ENCODE results near the gene MCF2.

The MCF2 gene

GRCh38 chrX:139542652-139543051 is 165.3 kb downstream of the MCF2 start (continued):
- TF ChIP-seq ZSCAN16 (tag by site-specific recombination; IDR thresholded peaks at IDR 0.05) (no peak), ZNF362 (tag by site-specific recombination; IDR thresholded peaks at IDR 0.05) (no peak), SCRT2 (tag by site-specific recombination; IDR thresholded peaks at IDR 0.05) (no peak), ZNF121 (tag by site-specific recombination; IDR thresholded peaks at IDR 0.05) (no peak), ZNF530 (tag by site-specific recombination; IDR thresholded peaks at IDR 0.05; ENCODE audit: low read depth) (no peak), REPIN1 (tag by site-specific recombination; IDR thresholded peaks at IDR 0.05; ENCODE audit: low read depth) (no peak), ELK4 (IDR thresholded peaks at IDR 0.05; ENCODE audit: borderline replicate concordance, low read depth, low read length) (no peak), ZNF311 (tag by site-specific recombination; IDR thresholded peaks at IDR 0.05; ENCODE audit: borderline replicate concordance) (no peak), ZNF146 (tag by site-specific recombination; IDR thresholded peaks at IDR 0.05) (no peak), ZNF341 (tag by site-specific recombination; IDR thresholded peaks at IDR 0.05; ENCODE audit: low read depth) (no peak)
- TF ChIP-seq, protein P1, sequence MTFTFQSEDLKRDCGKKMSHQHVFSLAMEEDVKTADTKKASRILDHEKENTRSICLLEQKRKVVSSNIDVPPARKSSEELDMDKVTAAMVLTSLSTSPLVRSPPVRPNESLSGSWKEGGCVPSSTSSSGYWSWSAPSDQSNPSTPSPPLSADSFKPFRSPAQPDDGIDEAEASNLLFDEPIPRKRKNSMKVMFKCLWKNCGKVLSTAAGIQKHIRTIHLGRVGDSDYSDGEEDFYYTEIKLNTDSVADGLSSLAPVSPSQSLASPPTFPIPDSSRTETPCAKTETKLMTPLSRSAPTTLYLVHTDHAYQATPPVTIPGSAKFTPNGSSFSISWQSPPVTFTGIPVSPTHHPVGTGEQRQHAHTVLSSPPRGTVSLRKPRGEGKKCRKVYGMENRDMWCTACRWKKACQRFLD (tag by site-specific recombination; IDR thresholded peaks at IDR 0.05): no peak
- TF ChIP-seq, protein P2, sequence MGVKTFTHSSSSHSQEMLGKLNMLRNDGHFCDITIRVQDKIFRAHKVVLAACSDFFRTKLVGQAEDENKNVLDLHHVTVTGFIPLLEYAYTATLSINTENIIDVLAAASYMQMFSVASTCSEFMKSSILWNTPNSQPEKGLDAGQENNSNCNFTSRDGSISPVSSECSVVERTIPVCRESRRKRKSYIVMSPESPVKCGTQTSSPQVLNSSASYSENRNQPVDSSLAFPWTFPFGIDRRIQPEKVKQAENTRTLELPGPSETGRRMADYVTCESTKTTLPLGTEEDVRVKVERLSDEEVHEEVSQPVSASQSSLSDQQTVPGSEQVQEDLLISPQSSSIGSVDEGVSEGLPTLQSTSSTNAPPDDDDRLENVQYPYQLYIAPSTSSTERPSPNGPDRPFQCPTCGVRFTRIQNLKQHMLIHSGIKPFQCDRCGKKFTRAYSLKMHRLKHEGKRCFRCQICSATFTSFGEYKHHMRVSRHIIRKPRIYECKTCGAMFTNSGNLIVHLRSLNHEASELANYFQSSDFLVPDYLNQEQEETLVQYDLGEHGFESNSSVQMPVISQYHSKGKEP (tag by site-specific recombination; IDR thresholded peaks at IDR 0.05): no peak

DNA sequence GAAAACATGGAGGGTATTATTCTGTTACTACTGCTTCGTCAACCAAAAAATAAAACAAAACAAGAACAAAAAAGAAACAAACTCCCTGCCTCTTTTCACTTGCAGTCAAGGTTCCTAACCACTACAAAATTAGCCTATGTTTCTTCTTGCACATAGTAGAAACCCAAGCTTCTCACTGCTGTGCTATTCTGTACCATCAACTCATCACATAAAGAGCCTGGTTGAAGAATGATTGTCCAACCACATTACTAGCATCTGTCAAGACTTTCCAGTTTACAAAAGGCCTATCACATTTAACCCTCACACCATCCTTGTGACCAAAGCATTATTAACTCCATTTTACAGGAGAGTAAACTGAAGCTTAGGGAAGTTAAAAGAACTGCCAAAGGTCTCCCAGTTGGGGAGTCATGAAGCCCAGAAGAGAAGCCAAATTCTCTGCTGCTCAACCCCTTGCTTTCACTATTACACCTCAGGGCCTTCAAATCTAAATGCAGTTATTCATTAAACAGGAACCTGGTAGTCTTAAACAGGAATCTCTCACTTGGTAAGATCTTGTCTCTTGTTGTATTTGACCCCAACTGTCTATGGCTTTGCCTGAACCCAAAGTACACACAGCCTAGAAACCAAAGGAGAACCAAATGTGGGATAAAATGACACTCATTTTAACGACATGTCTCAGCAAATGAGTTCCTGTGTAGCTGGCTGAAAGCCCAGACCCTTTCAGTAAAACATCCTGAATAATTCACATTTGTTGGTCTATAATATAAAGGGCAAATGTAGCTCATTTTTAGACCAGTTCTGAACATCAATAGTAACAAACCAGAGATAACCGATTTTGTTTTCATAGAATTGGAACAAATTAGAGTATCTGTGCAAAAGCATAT is 168.8 kb downstream of the MCF2 start:
- POLR2A ChIA-PET: no interaction called here

More for the DNA sequence above, 168.8 kb downstream of the MCF2 start:
- no peaks in the 10 kb centered on the region for H3K36me3 ChIP-seq (ENCODE audit: control insufficient read depth in 2 of 2, insufficient read depth in 1 of 2, low read length in 2 of 2)
- no peaks in the 10 kb centered on the region for H3K4me1 ChIP-seq (ENCODE audit: control insufficient read depth, insufficient read depth, low read length)
- H3K4me3 ChIP-seq (ENCODE audit: low read depth, low read length): no peak overlapping the region
- CTCF ChIA-PET: no interaction called here
- no peaks in the 10 kb centered on the region for H3K9me3 ChIP-seq (ENCODE audit: control insufficient read depth, insufficient read depth, low read depth, low read length)
- no peak for TF ChIP-seq ZXDB (tag by site-specific recombination; IDR thresholded peaks at IDR 0.05)
- TF ChIP-seq ZNF146 (tag by site-specific recombination; IDR thresholded peaks at IDR 0.05): no peak
- TF ChIP-seq, protein P3, sequence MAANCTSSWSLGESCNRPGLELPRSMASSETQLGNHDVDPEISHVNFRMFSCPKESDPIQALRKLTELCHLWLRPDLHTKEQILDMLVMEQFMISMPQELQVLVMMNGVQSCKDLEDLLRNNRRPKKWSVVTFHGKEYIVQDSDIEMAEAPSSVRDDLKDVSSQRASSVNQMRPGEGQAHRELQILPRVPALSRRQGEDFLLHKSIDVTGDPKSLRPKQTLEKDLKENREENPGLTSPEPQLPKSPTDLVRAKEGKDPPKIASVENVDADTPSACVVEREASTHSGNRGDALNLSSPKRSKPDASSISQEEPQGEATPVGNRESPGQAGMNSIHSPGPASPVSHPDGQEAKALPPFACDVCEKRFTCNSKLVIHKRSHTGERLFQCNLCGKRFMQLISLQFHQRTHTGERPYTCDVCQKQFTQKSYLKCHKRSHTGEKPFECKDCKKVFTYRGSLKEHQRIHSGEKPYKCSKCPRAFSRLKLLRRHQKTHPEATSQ (tag by site-specific recombination; IDR thresholded peaks at IDR 0.05): no peak
- no peak for TF ChIP-seq ZNF664 (tag by site-specific recombination; IDR thresholded peaks at IDR 0.05)
- no peak for TF ChIP-seq ZNF138 (tag by site-specific recombination; IDR thresholded peaks at IDR 0.05; ENCODE audit: borderline replicate concordance)
- TF ChIP-seq ZBTB26 (tag by site-specific recombination; optimal IDR thresholded peaks at IDR 0.05): no peak
- no peak for TF ChIP-seq SP7 (tag by site-specific recombination; IDR thresholded peaks at IDR 0.05)
- TF ChIP-seq IKZF3 (tag by site-specific recombination; IDR thresholded peaks at IDR 0.05): no peak
- TF ChIP-seq ZNF24 (tag by site-specific recombination; IDR thresholded peaks at IDR 0.05): no peak
- H3K27ac ChIP-seq (ENCODE audit: extremely low read depth, low read depth, low read length): no peak overlapping the region
